H9 (cell line): ENCODE data around the gene KIF6. TPM values are rescaled to one million over a fixed set of nuclear protein-coding genes. Genes with fewer than 3 reads are reported as not detected.

ENCODE experiments used
- DNase-seq: peaks from one replicate; pipeline ENCODE4 v3.0.0-alpha.2; 2017
- H2AFZ ChIP-seq: one replicate; pipeline ENCODE4 v1.6.1; 2013; ENCODE audit warnings: mild to moderate bottlenecking, low read length, control low read depth, moderate library complexity
- H2AK5ac ChIP-seq: 2 replicates; pipeline ENCODE4 v1.6.1; 2013; ENCODE audit warnings: low read length, control low read depth, mixed read lengths; ENCODE audit not compliant: insufficient read length
- H2BK120ac ChIP-seq: one replicate; pipeline ENCODE4 v1.6.1; 2013; ENCODE audit warnings: low read depth, mild to moderate bottlenecking, low read length, control low read depth, inconsistent platforms; ENCODE audit not compliant: poor library complexity, severe bottlenecking
- H2BK12ac ChIP-seq: 2 replicates; pipeline ENCODE4 v1.6.1; 2013; ENCODE audit warnings: low read length, control low read depth, mixed read lengths, low read depth; ENCODE audit not compliant: insufficient read length
- H2BK15ac ChIP-seq: 2 replicates; pipeline ENCODE4 v1.6.1; 2013; ENCODE audit warnings: low read depth, low read length, control low read depth
- H2BK20ac ChIP-seq: one replicate; pipeline ENCODE4 v1.6.1; 2013; ENCODE audit warnings: low read depth, mild to moderate bottlenecking, low read length, control low read depth, inconsistent platforms; ENCODE audit not compliant: poor library complexity, severe bottlenecking
- H2BK5ac ChIP-seq: 2 replicates; pipeline ENCODE4 v1.6.1; 2013; ENCODE audit warnings: low read length, control low read depth, mixed read lengths; ENCODE audit not compliant: insufficient read length
- H3K14ac ChIP-seq: 2 replicates; pipeline ENCODE4 v1.6.1; 2013; ENCODE audit warnings: low read length, control low read depth; ENCODE audit not compliant: insufficient read depth
- H3K18ac ChIP-seq: 2 replicates; pipeline ENCODE4 v1.6.1; 2013; ENCODE audit warnings: low read depth, mild to moderate bottlenecking, mixed read lengths, low read length, control low read depth; ENCODE audit not compliant: insufficient read length
- H3K23ac ChIP-seq: 2 replicates; pipeline ENCODE4 v1.6.1; 2013; ENCODE audit warnings: low read length, control low read depth, mixed read lengths, low read depth; ENCODE audit not compliant: insufficient read length
- H3K23me2 ChIP-seq: 2 replicates; pipeline ENCODE4 v1.6.1; 2013; ENCODE audit warnings: low read depth, mild to moderate bottlenecking, mixed read lengths, low read length, control low read depth; ENCODE audit not compliant: insufficient read length, poor library complexity, severe bottlenecking
- H3K27ac ChIP-seq: 2 replicates; pipeline ENCODE4 v1.5.1; 2013; ENCODE audit warnings: low read length, control low read depth, mixed read lengths, low read depth; ENCODE audit not compliant: insufficient read length
- H3K27me3 ChIP-seq: 2 replicates; pipeline ENCODE4 v1.6.1; 2013; ENCODE audit warnings: low read length, control low read depth, inconsistent platforms; ENCODE audit not compliant: insufficient read depth
- H3K4ac ChIP-seq: 2 replicates; pipeline ENCODE4 v1.6.1; 2013; ENCODE audit warnings: low read depth, mild to moderate bottlenecking, control low read depth, inconsistent platforms, low read length, moderate library complexity
- H3K4me1 ChIP-seq: 2 replicates; pipeline ENCODE4 v1.6.1; 2013; ENCODE audit warnings: low read length, control low read depth, inconsistent platforms; ENCODE audit not compliant: insufficient read depth
- H3K4me2 ChIP-seq: 2 replicates; pipeline ENCODE4 v1.6.1; 2013; ENCODE audit warnings: low read length, control low read depth, mixed read lengths; ENCODE audit not compliant: insufficient read length, insufficient read depth
- H3K56ac ChIP-seq: 2 replicates; pipeline ENCODE4 v1.6.1; 2013; ENCODE audit warnings: low read depth, mild to moderate bottlenecking, mixed read lengths, low read length, control low read depth; ENCODE audit not compliant: insufficient read length
- H3K79me1 ChIP-seq: 2 replicates; pipeline ENCODE4 v1.6.1; 2013; ENCODE audit warnings: low read depth, mild to moderate bottlenecking, moderate library complexity, low read length, control low read depth, inconsistent platforms; ENCODE audit not compliant: insufficient read depth, poor library complexity, severe bottlenecking
- H3K79me2 ChIP-seq: 2 replicates; pipeline ENCODE4 v1.6.1; 2013; ENCODE audit warnings: low read length, control low read depth, inconsistent platforms; ENCODE audit not compliant: insufficient read depth
- H3K9ac ChIP-seq: 2 replicates; pipeline ENCODE4 v1.6.1; 2013; ENCODE audit warnings: low read length, control low read depth, mixed read lengths; ENCODE audit not compliant: insufficient read length; ENCODE audit errors: extremely low read depth
- H3K9me3 ChIP-seq: one replicate; pipeline ENCODE4 v1.6.1; 2013; ENCODE audit warnings: low read depth, low read length, inconsistent platforms; ENCODE audit not compliant: control insufficient read depth
- H3T11ph ChIP-seq: one replicate; pipeline ENCODE4 v1.6.1; 2013; ENCODE audit warnings: mild to moderate bottlenecking, low read length, control low read depth, inconsistent platforms
- H4K20me1 ChIP-seq: one replicate; pipeline ENCODE4 v1.6.1; 2013; ENCODE audit not compliant: control insufficient read depth, insufficient read length, insufficient read depth
- H4K5ac ChIP-seq: 2 replicates; pipeline ENCODE4 v1.6.1; 2013; ENCODE audit warnings: low read depth, mild to moderate bottlenecking, mixed read lengths, low read length, control low read depth; ENCODE audit not compliant: insufficient read length
- H4K8ac ChIP-seq: replicated peaks from 2 replicates; pipeline ENCODE4 v1.6.1; 2013; ENCODE audit warnings: low read length, control low read depth, mixed read lengths, low read depth; ENCODE audit not compliant: insufficient read length
- H4K91ac ChIP-seq: 2 replicates; pipeline ENCODE4 v1.6.1; 2013; ENCODE audit warnings: low read depth, mild to moderate bottlenecking, moderate library complexity, mixed read lengths, low read length, control low read depth; ENCODE audit not compliant: insufficient read length
- H3K27ac Mint-ChIP-seq, 3 experiments: 2 replicates in 2 of 3; 3 replicates in 1 of 3; pipeline ENCODE4 v1.8.0; 2020 to 2021; ENCODE audit warnings: mixed read lengths in 3 of 3, mild to moderate bottlenecking in 1 of 3, moderate library complexity in 1 of 3
- H3K27me3 Mint-ChIP-seq: 2 replicates; pipeline ENCODE4 v1.8.0; 2021; ENCODE audit warnings: low read depth, mild to moderate bottlenecking, moderate library complexity, mixed read lengths
- H3K36me3 Mint-ChIP-seq, 3 experiments: 2 replicates in 2 of 3; 3 replicates in 1 of 3; pipeline ENCODE4 v1.8.0; 2020 to 2021; ENCODE audit warnings: low read depth in 3 of 3, mixed read lengths in 3 of 3; ENCODE audit not compliant: insufficient read depth in 1 of 3
- H3K4me1 Mint-ChIP-seq, 2 experiments: 2 replicates each; pipeline ENCODE4 v1.8.0; 2020; ENCODE audit warnings: mixed read lengths in 2 of 2
- H3K4me3 Mint-ChIP-seq, 2 experiments: 2 replicates in 1 of 2; 3 replicates in 1 of 2; pipeline ENCODE4 v1.8.0; 2020 to 2021; ENCODE audit warnings: mild to moderate bottlenecking in 2 of 2, mixed read lengths in 2 of 2, moderate library complexity in 1 of 2
- H3K9me3 Mint-ChIP-seq, 2 experiments: 2 replicates in 1 of 2; 3 replicates in 1 of 2; pipeline ENCODE4 v1.8.0; 2020; ENCODE audit warnings: mild to moderate bottlenecking in 2 of 2, mixed read lengths in 2 of 2, moderate library complexity in 1 of 2
- CTCF ChIP-seq: fragments of 200-600 bp; sonication (generic); conservative IDR thresholded peaks from 3 replicates; pipeline ENCODE4 v1.8.0; 2021; ENCODE audit warnings: antibody characterized with exemption, mild to moderate bottlenecking
- WGBS: extraction: QIAGEN DNeasy Blood & Tissue Kit; methylation state at CpG from one replicate; pipeline ENCODE4 v1.1.7; 2013; ENCODE audit warnings: missing lambda C conversion rate, low lambda C conversion rate, mixed read lengths; ENCODE audit not compliant: insufficient read length; ENCODE audit errors: extremely low coverage; 5-methylcytosine and 5-hydroxymethylcytosine counted together
- total RNA-seq: library from RNA; stranded (reverse); gene quantifications from 2 replicates; pipeline ENCODE4 v1.2.1, GENCODE V29; 2021

Gene KIF6
- total RNA-seq, 1 experiment from 2014 or later = 0.63 TPM

- H2BK15ac ChIP-seq = no peak overlapping the region
- H2AFZ ChIP-seq = no peak overlapping the region
- no peaks in the 10 kb centered on the region for H3K27me3 ChIP-seq
- no peak overlapping the region for H2BK120ac ChIP-seq
- Mint-ChIP-seq H3K4me3 (no peak overlapping the region), H3K27me3 (no peaks in the 10 kb centered on the region), H3K4me1 (peaks cover under 1% of the 10 kb centered on the region in 2 experiments; a peak in 3 of 4 replicates), H3K27ac (no peak overlapping the region), H3K36me3 (no peaks in the 10 kb centered on the region), H3K9me3 (no peaks in the 10 kb centered on the region)
- H3K9ac ChIP-seq = no peak overlapping the region
- H3K56ac ChIP-seq = no peak overlapping the region
- TF ChIP-seq CTCF = no peak
- H3K27ac ChIP-seq = no peak overlapping the region
- H2BK20ac ChIP-seq = no peak overlapping the region
- H2AK5ac ChIP-seq = no peak overlapping the region
- no peaks in the 10 kb centered on the region for H3K79me1 ChIP-seq
- no peaks in the 10 kb centered on the region for H3K9me3 ChIP-seq
- no peak overlapping the region for H3K18ac ChIP-seq
- WGBS = no CpG with 5 or more reads among the region's 3 CpGs
- H3K4me2 ChIP-seq = no peak overlapping the region
- H3K79me2 ChIP-seq = no peaks in the 10 kb centered on the region
- no peak overlapping the region for H2BK5ac ChIP-seq
- H4K91ac ChIP-seq = no peak overlapping the region
- H3K4ac ChIP-seq = no peak overlapping the region
- H3K23ac ChIP-seq = no peak overlapping the region
- H3K23me2 ChIP-seq = no peaks in the 10 kb centered on the region
- H3K14ac ChIP-seq = no peak overlapping the region
- no peak overlapping the region for H4K8ac ChIP-seq
- H4K5ac ChIP-seq = no peak overlapping the region
- DNase-seq = no peak
- no peaks in the 10 kb centered on the region for H3K4me1 ChIP-seq
- no peak overlapping the region for H2BK12ac ChIP-seq
- H3T11ph ChIP-seq = no peak overlapping the region
- no peaks in the 10 kb centered on the region for H4K20me1 ChIP-seq
These were observed 323.8 kb downstream of the KIF6 start for GRCh38 chr6:39401376-39401775.
